Tibial nerve (tissue), 4 donors: ENCODE measurements around the gene ULK3. TPM values are rescaled to one million over a fixed set of nuclear protein-coding genes. Genes with fewer than 3 reads are reported as not detected.

Experiments used
- DNase-seq, 2 donors: peaks; one replicate each; pipeline ENCODE4 v3.0.0-alpha.2; 2019; ENCODE audit warnings: low spot score in 2 of 2
- H3K27ac ChIP-seq, 4 donors: fragments of 200-600 bp; sonication (generic) in 3 of 4; one replicate each; pipeline ENCODE4 v1.5.1; 2017 to 2019; ENCODE audit warnings: mild to moderate bottlenecking in 1 of 4
- H3K27me3 ChIP-seq, 2 donors: fragments of 200-600 bp; sonication (generic) in 1 of 2; one replicate each; pipeline versions ENCODE4 v1.5.1 to v1.6.0; 2017 to 2019
- H3K36me3 ChIP-seq, 3 donors: fragments of 200-600 bp; sonication (generic); one replicate each; pipeline ENCODE4 v1.5.1; 2018 to 2019
- H3K4me1 ChIP-seq, 4 donors: fragments of 200-600 bp; sonication (generic) in 3 of 4; one replicate each; pipeline ENCODE4 v1.5.1; 2017 to 2019
- H3K4me3 ChIP-seq, 4 donors: fragments of 200-600 bp; sonication (generic) in 3 of 4; one replicate each; pipeline ENCODE4 v1.5.1; 2017 to 2019; ENCODE audit warnings: mild to moderate bottlenecking in 1 of 4, moderate library complexity in 1 of 4
- H3K9me3 ChIP-seq, 4 donors: fragments of 200-600 bp; sonication (generic) in 3 of 4; one replicate each; pipeline ENCODE4 v1.5.1; 2017 to 2019
- EP300 ChIP-seq, 2 donors: sonication (generic); formaldehyde crosslinking; IDR thresholded peaks; one replicate each; pipeline ENCODE4 v1.6.1; 2017; ENCODE audit warnings: antibody characterized with exemption in 2 of 2, mild to moderate bottlenecking in 1 of 2
- POLR2A ChIP-seq, 2 donors: fragments of 450-650 bp; IDR thresholded peaks; one replicate each; pipeline ENCODE4 v1.6.1; 2017; ENCODE audit warnings: antibody characterized with exemption in 2 of 2, mild to moderate bottlenecking in 2 of 2, moderate library complexity in 2 of 2
- WGBS, 2 donors: methylation state at CpG; one replicate each; pipeline ENCODE4 v1.1.5; 2018; 5-methylcytosine and 5-hydroxymethylcytosine counted together
- total RNA-seq, 4 donors: library from RNA; depleted of rRNA; stranded (reverse); fragments of >200 nt; gene quantifications; one replicate each; pipeline ENCODE4 v1.1.0, GENCODE V29; 2016
- TF ChIP-seq, protein P1 (sequence below), 5 experiments: fragments of 200-600 bp in 3 of 5; fragments of 450-650 bp in 2 of 5; sonication (generic) in 3 of 5; IDR thresholded peaks; one replicate each; pipeline ENCODE4 v1.5.1; 2016 to 2019; ENCODE audit warnings: antibody characterized with exemption in 5 of 5, mild to moderate bottlenecking in 3 of 5, moderate library complexity in 2 of 5

The ULK3 gene
- total RNA-seq, 4 donors from 2014 or later: 42.6 to 86.7 (median 48.9) TPM

DNA sequence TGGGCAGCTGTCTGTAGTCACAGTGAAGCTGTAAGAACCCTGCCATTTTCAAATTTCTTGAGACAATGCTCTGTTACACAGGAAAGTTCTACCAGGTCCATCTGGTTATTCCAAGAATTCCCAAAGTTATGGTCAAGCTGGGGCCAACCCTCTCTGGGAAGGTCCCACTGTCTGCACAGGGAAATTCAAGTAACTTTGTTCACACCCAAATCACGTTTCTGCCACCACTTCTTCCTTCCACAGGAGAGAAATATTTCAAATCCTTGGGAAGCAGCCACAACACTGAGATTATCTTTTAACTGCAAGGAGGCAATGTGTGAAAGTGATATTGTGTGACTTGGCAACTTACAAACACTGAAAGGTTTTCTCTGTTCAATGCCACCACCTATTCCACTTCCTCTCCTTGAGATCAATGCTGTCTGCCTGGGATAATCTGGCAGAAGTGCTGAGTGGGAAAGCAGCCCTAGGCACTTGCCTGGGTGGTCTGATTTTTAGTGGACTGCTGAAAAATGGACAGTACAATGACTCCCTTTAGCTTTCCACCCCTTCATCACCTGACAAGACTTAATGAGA is 24.6 kb upstream of the ULK3 start:
- Histone ChIP-seq H3K4me1 (peaks cover 0 to 77% (median 64%) of the 10 kb centered on the region in 4 donors), H3K9me3 (no peaks in the 10 kb centered on the region), H3K36me3 (peaks cover 0 to 12% (median 0%) of the 10 kb centered on the region in 3 donors), H3K4me3 (no peak overlapping the region), H3K27ac (peak overlapping the region in 3 of 4 donors; percentile 58 to 93 (median 69)), H3K27me3 (no peaks in the 10 kb centered on the region)
- no peak for DNase-seq
- TF ChIP-seq, protein P1, sequence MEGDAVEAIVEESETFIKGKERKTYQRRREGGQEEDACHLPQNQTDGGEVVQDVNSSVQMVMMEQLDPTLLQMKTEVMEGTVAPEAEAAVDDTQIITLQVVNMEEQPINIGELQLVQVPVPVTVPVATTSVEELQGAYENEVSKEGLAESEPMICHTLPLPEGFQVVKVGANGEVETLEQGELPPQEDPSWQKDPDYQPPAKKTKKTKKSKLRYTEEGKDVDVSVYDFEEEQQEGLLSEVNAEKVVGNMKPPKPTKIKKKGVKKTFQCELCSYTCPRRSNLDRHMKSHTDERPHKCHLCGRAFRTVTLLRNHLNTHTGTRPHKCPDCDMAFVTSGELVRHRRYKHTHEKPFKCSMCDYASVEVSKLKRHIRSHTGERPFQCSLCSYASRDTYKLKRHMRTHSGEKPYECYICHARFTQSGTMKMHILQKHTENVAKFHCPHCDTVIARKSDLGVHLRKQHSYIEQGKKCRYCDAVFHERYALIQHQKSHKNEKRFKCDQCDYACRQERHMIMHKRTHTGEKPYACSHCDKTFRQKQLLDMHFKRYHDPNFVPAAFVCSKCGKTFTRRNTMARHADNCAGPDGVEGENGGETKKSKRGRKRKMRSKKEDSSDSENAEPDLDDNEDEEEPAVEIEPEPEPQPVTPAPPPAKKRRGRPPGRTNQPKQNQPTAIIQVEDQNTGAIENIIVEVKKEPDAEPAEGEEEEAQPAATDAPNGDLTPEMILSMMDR (IDR thresholded peaks at IDR 0.05): no peak
- TF ChIP-seq EP300 (IDR thresholded peaks at IDR 0.05): no peak
- no peak for TF ChIP-seq POLR2A (IDR thresholded peaks at IDR 0.05)
- WGBS, 2 donors: 41 to 47% methylated on average over 1 of the region's 1 CpG

DNA sequence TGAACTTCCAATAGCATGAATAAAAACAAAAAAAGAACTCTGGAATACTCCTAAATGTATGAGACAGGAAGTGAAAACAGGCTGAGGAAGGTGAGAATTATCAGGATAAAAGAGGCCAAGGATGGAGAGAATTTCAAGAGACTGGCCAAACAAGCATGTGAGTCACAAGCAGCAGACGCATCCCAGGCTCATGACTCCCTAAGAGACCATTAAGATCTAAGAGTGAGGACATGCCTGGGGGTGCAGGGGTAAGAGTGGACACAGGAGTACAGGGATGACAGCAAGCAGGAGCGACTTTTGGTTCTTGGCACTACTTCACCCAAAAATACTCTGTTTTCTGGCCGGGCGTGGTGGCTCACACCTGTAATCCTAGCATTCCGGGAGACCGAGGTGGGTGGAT is 23.1 kb upstream of the ULK3 start:
- no peak for TF ChIP-seq POLR2A (IDR thresholded peaks at IDR 0.05)
- no peak for TF ChIP-seq EP300 (IDR thresholded peaks at IDR 0.05)
- TF ChIP-seq, protein P1 (IDR thresholded peaks at IDR 0.05): no peak
- Histone ChIP-seq H3K27me3 (no peaks in the 10 kb centered on the region), H3K9me3 (no peaks in the 10 kb centered on the region), H3K4me1 (peaks cover 0 to 63% (median 50%) of the 10 kb centered on the region in 4 donors), H3K27ac (peak overlapping the region in 1 of 4 donors; percentile 60), H3K4me3 (no peak overlapping the region), H3K36me3 (peaks cover 0 to 12% (median 0%) of the 10 kb centered on the region in 3 donors)
- no peak for DNase-seq
- WGBS, 2 donors: 81 to 82% methylated on average over 6 of the region's 6 CpGs

DNA sequence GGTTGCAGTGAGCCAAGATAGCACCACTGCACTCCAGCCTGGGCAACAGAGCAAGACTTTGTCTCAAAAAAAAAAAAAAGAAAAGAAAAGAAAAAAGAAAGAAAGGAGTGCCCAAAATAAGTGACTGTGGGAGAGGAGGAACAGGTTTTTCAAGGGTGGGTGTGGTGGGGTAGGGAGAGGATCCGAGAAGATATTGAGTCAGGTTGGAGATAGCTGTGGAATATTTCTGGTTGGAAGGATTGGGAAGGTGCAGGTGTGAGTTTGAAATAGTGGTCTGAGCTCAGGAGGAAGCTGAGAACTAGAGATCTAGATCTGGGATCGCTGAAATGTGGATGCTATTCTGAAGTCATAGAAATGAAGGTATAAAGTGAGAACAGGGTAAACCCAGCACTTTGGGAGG is 22.4 kb upstream of the ULK3 start:
- H3K36me3 ChIP-seq: peaks cover 0 to 12% (median 0%) of the 10 kb centered on the region in 3 donors
- peaks cover 0 to 55% (median 43%) of the 10 kb centered on the region in 4 donors for H3K4me1 ChIP-seq
- H3K9me3 ChIP-seq: no peaks in the 10 kb centered on the region
- TF ChIP-seq EP300 (IDR thresholded peaks at IDR 0.05) (no peak), POLR2A (IDR thresholded peaks at IDR 0.05) (no peak)
- TF ChIP-seq, protein P1 (IDR thresholded peaks at IDR 0.05): no peak
- H3K27me3 ChIP-seq: no peaks in the 10 kb centered on the region
- no peak for DNase-seq
- WGBS, 2 donors: 88% methylated on average over 2 of the region's 2 CpGs
- H3K4me3 ChIP-seq: no peak overlapping the region
- peak overlapping the region in 1 of 4 donors; percentile 43 for H3K27ac ChIP-seq

DNA sequence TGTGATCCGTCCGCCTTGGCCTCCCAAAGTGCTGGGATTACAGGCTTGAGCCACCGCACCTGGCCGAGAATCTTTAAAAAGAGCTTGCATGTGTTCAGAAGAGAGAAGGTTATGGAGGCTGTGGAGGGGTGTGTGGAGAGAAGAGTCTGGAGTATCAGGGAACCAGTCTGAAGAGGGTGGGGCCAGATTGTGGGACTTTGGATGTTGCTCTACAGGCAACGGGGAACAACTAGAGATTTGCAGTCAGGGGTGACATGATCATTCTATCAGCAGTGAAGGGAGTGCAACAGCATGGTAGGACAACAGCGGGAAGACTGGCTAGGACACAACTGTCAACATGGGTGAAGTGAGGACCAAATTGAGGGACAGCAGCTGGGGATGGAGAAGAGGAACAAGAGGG is 21.3 kb upstream of the ULK3 start:
- peaks cover 0 to 55% (median 37%) of the 10 kb centered on the region in 4 donors for H3K4me1 ChIP-seq
- 86 to 89% methylated on average over 6 of the region's 6 CpGs for WGBS, 2 donors
- peaks cover 0 to 12% (median 0%) of the 10 kb centered on the region in 3 donors for H3K36me3 ChIP-seq

More for the DNA sequence above, 21.3 kb upstream of the ULK3 start:
- no peaks in the 10 kb centered on the region for H3K27me3 ChIP-seq
- H3K4me3 ChIP-seq: no peak overlapping the region
- no peak for DNase-seq
- TF ChIP-seq, protein P1 (IDR thresholded peaks at IDR 0.05): no peak
- TF ChIP-seq EP300 (IDR thresholded peaks at IDR 0.05) (no peak), POLR2A (IDR thresholded peaks at IDR 0.05) (no peak)
- no peaks in the 10 kb centered on the region for H3K9me3 ChIP-seq
- no peak overlapping the region for H3K27ac ChIP-seq
